Fibroblast of the aortic adventitia (primary cell): ENCODE data around the gene STK17A. TPM values are rescaled to one million over a fixed set of nuclear protein-coding genes. Genes with fewer than 3 reads are reported as not detected.

Experiments used
- DNase-seq: peaks from one replicate; pipeline ENCODE4 v3.0.0-alpha.2; 2010; ENCODE audit warnings: low read depth
- H3K4me3 ChIP-seq: 2 replicates; pipeline ENCODE4 v1.5.1; 2011; ENCODE audit warnings: low read depth, mild to moderate bottlenecking, control low read depth, low read length, moderate library complexity
- CTCF ChIP-seq: IDR thresholded peaks from 2 replicates; pipeline ENCODE4 v1.5.1; 2011; ENCODE audit warnings: mild to moderate bottlenecking, low read length, control low read depth, inconsistent platforms; ENCODE audit not compliant: insufficient read depth
- total RNA-seq: library from RNA; depleted of rRNA; stranded (reverse); fragments of >200 nt; gene quantifications from 2 replicates; pipeline ENCODE4 v1.2.3, GENCODE V29; 2012; ENCODE audit warnings: low replicate concordance

The STK17A gene
- total RNA-seq, 1 donor, result 96.8 TPM

GRCh38 chr7:43647339-43647672, 64.4 kb downstream of the STK17A start:
- H3K4me3 ChIP-seq, result peak overlapping the region; percentile 52
- peak; percentile 93 for DNase-seq
- no peak for TF ChIP-seq CTCF

- no peak for TF ChIP-seq CTCF
- peak; percentile 100 for DNase-seq
- H3K4me3 ChIP-seq, result peak overlapping the region; percentile 52
Measured at GRCh38 chr7:43647673-43648472, 65.0 kb downstream of the STK17A start.

DNA sequence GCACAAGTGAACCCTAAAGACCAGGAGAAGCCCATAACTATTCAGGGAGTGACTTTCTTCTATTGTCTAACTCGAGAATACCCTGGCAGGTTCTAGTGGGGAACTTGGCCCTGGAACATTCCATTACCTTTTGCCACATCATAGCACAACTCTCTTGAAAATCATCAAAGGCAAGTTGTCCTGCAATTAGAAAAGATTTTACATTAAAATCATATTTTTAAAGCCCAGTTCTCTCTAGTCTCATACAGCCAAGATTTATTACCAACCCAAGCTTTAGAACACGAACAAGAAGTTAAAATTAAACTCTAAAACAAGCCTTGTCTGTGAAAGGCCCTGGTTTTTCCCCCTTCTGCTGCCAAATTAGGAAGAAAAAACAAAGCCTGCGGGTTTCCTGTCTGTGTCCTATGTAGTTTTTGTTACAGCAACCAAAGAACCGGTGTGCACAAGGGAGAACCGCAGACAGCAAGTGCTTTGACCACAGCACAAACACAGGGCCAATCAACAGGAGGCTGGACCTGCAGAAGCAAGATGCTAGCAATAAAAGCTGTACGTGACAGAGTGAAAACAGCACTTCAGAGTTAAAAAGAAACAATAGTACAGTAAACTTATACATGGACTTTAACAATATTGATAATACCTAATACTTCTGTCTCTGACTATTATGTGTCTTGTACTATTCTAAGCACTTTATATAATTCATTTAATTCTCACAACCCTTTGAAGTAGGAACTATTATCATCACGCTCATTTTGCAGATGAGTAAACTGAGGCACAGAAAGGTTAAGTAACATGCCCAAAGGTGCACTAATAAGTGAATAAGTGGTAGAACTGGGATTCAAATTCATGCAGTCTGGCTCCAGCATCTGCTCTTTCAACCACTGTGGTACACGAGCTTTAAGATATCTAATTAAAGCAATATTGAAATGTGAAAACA, 65.8 kb downstream of the STK17A start:
- DNase-seq, result peak; percentile 74
- no peak for TF ChIP-seq CTCF
- no peak overlapping the region for H3K4me3 ChIP-seq

GRCh38 chr7:43649755-43650274, 66.9 kb downstream of the STK17A start:
- no peak for DNase-seq
- no peak for TF ChIP-seq CTCF
- H3K4me3 ChIP-seq, result no peak overlapping the region

GRCh38 chr7:43650457-43651052, 67.6 kb downstream of the STK17A start:
- DNase-seq, result peak; percentile 73
- H3K4me3 ChIP-seq, result peak overlapping the region; percentile 14
- TF ChIP-seq CTCF, result no peak

DNA sequence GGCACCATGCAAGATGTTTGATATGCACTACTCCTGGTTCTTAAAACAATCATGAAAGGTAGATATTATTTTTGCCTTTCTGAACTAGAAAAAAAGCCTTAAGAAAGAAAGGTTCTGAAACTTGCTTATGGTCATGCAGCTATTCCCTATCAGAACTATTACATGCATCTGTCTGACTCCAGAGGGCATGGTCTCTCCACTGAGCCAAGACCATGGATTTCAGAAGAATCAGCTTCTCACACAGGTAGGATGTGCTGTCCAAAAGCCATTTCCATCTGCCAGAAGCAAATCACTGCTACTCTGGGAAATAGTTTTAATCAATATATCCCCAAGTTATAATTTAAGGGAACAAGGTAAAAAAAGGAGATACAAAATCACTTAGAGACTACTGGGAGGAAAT, 69.5 kb downstream of the STK17A start:
- no peak for DNase-seq
- no peak for TF ChIP-seq CTCF
- H3K4me3 ChIP-seq, result no peak overlapping the region
